ENCODE data around the gene RBM4.

- TF ChIP-seq MAX (IDR thresholded peaks at IDR 0.05) (no peak), ZNF274 (IDR thresholded peaks at IDR 0.05; ENCODE audit: low read depth, low read length) (no peak), JUND (IDR thresholded peaks at IDR 0.05) (no peak), CTCF (IDR thresholded peaks at IDR 0.05 in 2 of 3, conservative IDR thresholded peaks at IDR 0.05 in 1 of 3; ENCODE audit: borderline replicate concordance in 1 of 3, insufficient read depth in 1 of 3, low read depth in 2 of 3, low read length in 2 of 3) (no peak), EGR1 (IDR thresholded peaks at IDR 0.05; ENCODE audit: low read depth) (no peak), EZH2 (IDR thresholded peaks at IDR 0.05) (no peak), CEBPB (IDR thresholded peaks at IDR 0.05; ENCODE audit: low read depth) (no peak), POLR2AphosphoS5 (IDR thresholded peaks at IDR 0.05; ENCODE audit: low read depth, low read length) (no peak), POLR2A (IDR thresholded peaks at IDR 0.05; ENCODE audit: borderline replicate concordance, extremely low read depth, insufficient read depth, insufficient read length) (no peak), ZFX (IDR thresholded peaks at IDR 0.05) (no peak)
Measured at GRCh38 chr11:66636411-66636810, 2.1 kb upstream of the RBM4 start.
